ENCODE measurements around the gene SEMA6C. TPM values are rescaled to one million over a fixed set of nuclear protein-coding genes. Genes with fewer than 3 reads are reported as not detected.
"Not testable (repeated sequence)": the region's sequence is repeated elsewhere in the genome, so short reads cannot be mapped to it uniquely, and the experiment has no call there.

The SEMA6C gene
- total RNA-seq (2014; rRNA removed), result 2.0 and 2.8 TPM in 2 replicates
- Bru-seq, nascent RNA, result percentile 45 among the genes with signal in this experiment
- BruChase-seq, experiment 1, labeled RNA remaining after a 6-hour chase, result percentile 58 among the genes with signal in this experiment
- BruChase-seq, experiment 2, labeled RNA remaining after a 2-hour chase, result percentile 51 among the genes with signal in this experiment
- long read RNA-seq, partial matches to known transcripts, result 1 of 8 reads
- long read RNA-seq, other reads (novel, unspliced or antisense), result 7 of 8 reads

- no peaks in the 10 kb centered on the region for H3K79me2 ChIP-seq (ENCODE audit: low read length)
- TSS peak; percentile 90 for BruUV-seq (replicated peaks)
- H3K27ac ChIP-seq (ENCODE audit: low read length), result no peak within 1 kb of the TSS
- peak within 1 kb of the TSS; percentile 93 for H3K4me2 ChIP-seq (ENCODE audit: low read length)
- H3K9ac ChIP-seq (ENCODE audit: low read length), result peak within 1 kb of the TSS; percentile 49
- no peaks in the 10 kb centered on the region for H3F3A ChIP-seq (ENCODE audit: low read length, unreplicated experiment)
- H3K27me3 ChIP-seq (ENCODE audit: low read length), result no peaks in the 10 kb centered on the region
- peaks cover 8% of the 10 kb centered on the region; the same call in 1 of the 2 replicates for H3K4me1 ChIP-seq (ENCODE audit: insufficient read depth, low read length)
- intact Hi-C loops (cut with micrococcal nuclease), result loop anchor here (5.0 kb wide), 1 partner anchor 44 kb away; no protein-coding TSS in a partner anchor
- no peaks in the 10 kb centered on the region for H3K36me3 ChIP-seq (ENCODE audit: low read depth, low read length)
- CTCF ChIA-PET, result no interaction called here
- no peaks in the 10 kb centered on the region for H3K9me3 ChIP-seq (ENCODE audit: low read length)
- peak; percentile 96 for DNase-seq
- no peaks in the 10 kb centered on the region for H4K20me1 ChIP-seq (ENCODE audit: low read length)
- H2AFZ ChIP-seq (ENCODE audit: low read length), result peak within 1 kb of the TSS; percentile 83
- TF ChIP-seq CTCF (conservative IDR thresholded peaks at IDR 0.05; ENCODE audit: low read depth, low read length), result no peak
- no peak for TF ChIP-seq EZH2phosphoT487 (IDR thresholded peaks at IDR 0.05; ENCODE audit: borderline replicate concordance, low read length)
- no peak for TF ChIP-seq EZH2 (IDR thresholded peaks at IDR 0.05; ENCODE audit: low read length, unreplicated experiment)
- H3K4me3 ChIP-seq (ENCODE audit: low read length), result peak within 1 kb of the TSS; percentile 70
- peak; percentile 100 for ATAC-seq
- POLR2A ChIA-PET (ENCODE audit: unreplicated experiment), result no interaction called here
- H3K9me2 ChIP-seq (replicated peaks; ENCODE audit: low read length), result no peaks in the 10 kb centered on the region
Observed at GRCh38 chr1:151146412-151147131, at the start of gene SEMA6C. Gene SEMA6C, minus strand, starts transcription at chr1:151146631. Its CDS starts 4,010 bp downstream, at chr1:151142621.

DNA sequence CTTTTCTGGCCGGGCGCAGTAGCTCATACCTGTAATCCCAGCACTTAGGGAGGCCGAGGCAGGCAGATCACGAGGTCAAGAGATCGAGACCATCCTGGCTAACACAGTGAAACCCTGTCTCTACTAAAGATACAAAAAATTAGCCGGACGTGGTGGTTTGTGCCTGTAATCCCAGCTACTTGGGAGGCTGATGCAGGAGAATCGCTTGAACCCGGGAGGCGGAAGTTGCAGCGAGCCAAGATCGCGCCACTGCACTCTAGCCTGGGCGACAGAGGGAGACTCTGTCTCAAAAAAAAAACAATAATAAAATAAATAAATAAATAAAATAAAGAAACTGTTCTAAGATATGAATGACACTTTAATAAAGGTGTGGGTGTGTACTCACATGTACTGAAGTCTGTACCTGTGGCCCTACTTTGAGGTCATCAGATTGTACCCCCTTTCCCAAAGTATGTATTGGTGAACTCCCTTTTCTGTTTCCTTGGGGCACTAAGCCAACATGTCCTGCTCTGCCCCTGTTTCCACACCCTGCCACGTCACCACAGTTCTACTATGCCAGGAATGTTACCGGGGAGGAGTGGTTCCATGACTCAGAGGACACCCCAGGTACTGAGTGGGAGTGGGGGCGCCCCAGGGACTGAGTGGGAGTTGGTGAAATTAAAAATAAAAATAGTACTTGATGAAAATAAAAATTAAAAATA is 48.6 kb upstream of the SEMA6C start:
- peak overlapping the region; percentile 69 for H3K4me3 ChIP-seq (ENCODE audit: low read length)
- CTCF ChIA-PET, result interaction anchor here (1.0 to 1.4 kb wide), 2 partner anchors 57 to 146 kb away, joined by 3 to 4 read pairs; no protein-coding TSS in a partner anchor
- peak overlapping the region; percentile 89 for H3K4me2 ChIP-seq (ENCODE audit: low read length)
- BruUV-seq (replicated peaks); H3K27me3 ChIP-seq (ENCODE audit: low read length); H3K9me2 ChIP-seq (replicated peaks; ENCODE audit: low read length); H4K20me1 ChIP-seq (ENCODE audit: low read length); H3K36me3 ChIP-seq (ENCODE audit: low read depth, low read length); H3K9me3 ChIP-seq (ENCODE audit: low read length): not testable (repeated sequence)
- peak; percentile 99 for DNase-seq
- peak; percentile 44 for ATAC-seq
- intact Hi-C loops (cut with micrococcal nuclease), result loop anchor here (5.0 to 10.0 kb wide), 2 partner anchors 132 to 350 kb away; partner anchors contain the start of genes PI4KB and TUFT1
- peak overlapping the region; percentile 76 for H3K9ac ChIP-seq (ENCODE audit: low read length)
- POLR2A ChIA-PET (ENCODE audit: unreplicated experiment), result interaction anchor here (0.6 to 0.7 kb wide), 4 partner anchors 15 to 170 kb away, joined by 3 to 13 read pairs (median 4); no protein-coding TSS in a partner anchor
- H2AFZ ChIP-seq (ENCODE audit: low read length), result peak overlapping the region; percentile 21; the same call in 1 of the 2 replicates
- peaks cover 30% of the 10 kb centered on the region for H3K4me1 ChIP-seq (ENCODE audit: insufficient read depth, low read length)
- peaks cover 11% of the 10 kb centered on the region for H3F3A ChIP-seq (ENCODE audit: low read length, unreplicated experiment)
- peak overlapping the region; percentile 83 for H3K27ac ChIP-seq (ENCODE audit: low read length)
- peaks cover 33% of the 10 kb centered on the region for H3K79me2 ChIP-seq (ENCODE audit: low read length)

DNA sequence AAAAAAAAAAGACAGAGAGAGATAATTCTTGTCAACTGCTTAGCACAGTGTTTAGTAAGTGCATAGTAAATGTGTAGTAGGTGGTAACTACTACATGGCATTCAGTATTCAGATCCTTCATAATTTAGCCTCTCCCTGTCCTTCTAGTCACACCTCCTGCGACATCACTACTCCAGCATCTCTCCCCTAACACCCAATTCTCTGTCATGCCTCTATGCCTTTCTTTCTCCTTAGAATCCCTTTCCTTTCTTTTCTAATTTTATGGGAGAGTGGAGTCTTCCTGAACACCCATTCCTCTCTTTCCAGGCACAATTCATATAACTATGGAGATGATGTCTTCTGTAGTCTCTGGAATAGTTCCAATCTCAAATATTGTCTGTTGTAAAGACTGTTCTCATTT is 47.4 kb upstream of the SEMA6C start:
- Histone ChIP-seq H3K36me3 (ENCODE audit: low read depth, low read length) (no peaks in the 10 kb centered on the region), H3K4me3 (ENCODE audit: low read length) (peak overlapping the region; percentile 69), H3K79me2 (ENCODE audit: low read length) (peaks cover 33% of the 10 kb centered on the region), H3K9ac (ENCODE audit: low read length) (peak overlapping the region; percentile 76; the same call in 1 of the 2 replicates), H2AFZ (ENCODE audit: low read length) (no peak overlapping the region), H3K9me3 (ENCODE audit: low read length) (no peaks in the 10 kb centered on the region), H4K20me1 (ENCODE audit: low read length) (no peaks in the 10 kb centered on the region), H3F3A (ENCODE audit: low read length, unreplicated experiment) (peaks cover 11% of the 10 kb centered on the region), H3K27me3 (ENCODE audit: low read length) (no peaks in the 10 kb centered on the region), H3K4me1 (ENCODE audit: insufficient read depth, low read length) (peaks cover 34% of the 10 kb centered on the region), H3K4me2 (ENCODE audit: low read length) (peak overlapping the region; percentile 89), H3K27ac (ENCODE audit: low read length) (0 out of 2 replicates have a peak overlapping the region, but pooled peaks have one; percentile 12), H3K9me2 (replicated peaks; ENCODE audit: low read length) (no peaks in the 10 kb centered on the region)
- no TSS peak for BruUV-seq (replicated peaks)
- ATAC-seq, result no peak
- DNase-seq, result no peak
- no peak for TF ChIP-seq EZH2 (IDR thresholded peaks at IDR 0.05; ENCODE audit: low read length, unreplicated experiment)
- TF ChIP-seq EZH2phosphoT487 (IDR thresholded peaks at IDR 0.05; ENCODE audit: borderline replicate concordance, low read length), result no peak
- no peak for TF ChIP-seq CTCF (conservative IDR thresholded peaks at IDR 0.05; ENCODE audit: low read depth, low read length)
- intact Hi-C loops (cut with micrococcal nuclease), result loop anchor here (10.0 kb wide), 1 partner anchor 351 kb away; the partner anchor contains the start of gene TUFT1
- ChIA-PET CTCF (no interaction called here), POLR2A (ENCODE audit: unreplicated experiment) (no interaction called here)

Measured in PC-3 (cell line).